RWPE2 (cell line): ENCODE data around the gene ZNF431.

ENCODE experiments used
- ATAC-seq: fragments of 200-7000 bp; cut with Tn5 transposase; 3 replicates; pipeline ENCODE4 v1.9.1; 2021; ENCODE audit warnings: low read depth
- DNase-seq: peaks from one replicate; pipeline ENCODE4 v3.0.0-alpha.2; 2020; ENCODE audit warnings: low spot score
- H3K27ac ChIP-seq: fragments of 450-650 bp; 2 replicates; pipeline ENCODE4 v1.5.1; 2017; ENCODE audit warnings: mild to moderate bottlenecking; ENCODE audit not compliant: poor library complexity, severe bottlenecking
- H3K27me3 ChIP-seq: fragments of 250-450 bp; sonication (Bioruptor Pico); 2 replicates; pipeline ENCODE4 v1.5.1; 2021; ENCODE audit warnings: mild to moderate bottlenecking, moderate library complexity; ENCODE audit not compliant: insufficient read depth, poor library complexity, severe bottlenecking
- H3K36me3 ChIP-seq: fragments of 250-450 bp; sonication (Bioruptor Pico); 2 replicates; pipeline ENCODE4 v1.5.1; 2020; ENCODE audit warnings: low read depth, mild to moderate bottlenecking, moderate library complexity
- H3K4me1 ChIP-seq: fragments of 250-450 bp; sonication (Bioruptor Pico); 2 replicates; pipeline ENCODE4 v1.5.1; 2021; ENCODE audit warnings: mild to moderate bottlenecking, moderate library complexity; ENCODE audit not compliant: insufficient read depth, poor library complexity, severe bottlenecking
- H3K4me3 ChIP-seq: fragments of 250-450 bp; sonication (Bioruptor Pico); 2 replicates; pipeline ENCODE4 v1.5.1; 2021; ENCODE audit warnings: mild to moderate bottlenecking, moderate library complexity; ENCODE audit not compliant: severe bottlenecking
- H3K9me3 ChIP-seq: fragments of 250-450 bp; sonication (Bioruptor Pico); 2 replicates; pipeline ENCODE4 v1.5.1; 2021; ENCODE audit warnings: mild to moderate bottlenecking, moderate library complexity; ENCODE audit not compliant: severe bottlenecking
- TF ChIP-seq, protein P1 (sequence below): fragments of 450-650 bp; IDR thresholded peaks from one replicate; pipeline ENCODE4 v1.5.1; 2017; ENCODE audit warnings: mild to moderate bottlenecking, moderate library complexity; ENCODE audit not compliant: poor library complexity, severe bottlenecking

ZNF431 gene

DNA sequence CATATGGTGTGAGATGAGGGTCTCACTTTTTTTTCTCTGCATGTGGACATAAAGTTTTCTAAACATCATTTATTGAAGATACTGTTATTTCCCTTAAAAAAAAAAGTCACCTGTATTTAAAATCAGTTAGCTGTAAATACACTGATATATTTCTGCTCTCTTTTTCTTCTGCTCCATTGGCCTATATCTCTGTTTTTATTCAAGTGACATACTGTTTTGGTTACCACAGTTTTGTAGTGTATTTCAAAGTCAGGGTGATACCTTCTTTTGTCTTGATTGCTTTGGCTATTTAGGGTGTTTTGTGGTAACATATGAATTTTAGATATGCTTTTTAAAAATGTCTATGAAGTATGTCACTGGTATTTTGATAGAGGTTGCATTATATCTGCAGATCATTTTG lies 15.8 kb upstream of the ZNF431 start:
- TF ChIP-seq, protein P1, sequence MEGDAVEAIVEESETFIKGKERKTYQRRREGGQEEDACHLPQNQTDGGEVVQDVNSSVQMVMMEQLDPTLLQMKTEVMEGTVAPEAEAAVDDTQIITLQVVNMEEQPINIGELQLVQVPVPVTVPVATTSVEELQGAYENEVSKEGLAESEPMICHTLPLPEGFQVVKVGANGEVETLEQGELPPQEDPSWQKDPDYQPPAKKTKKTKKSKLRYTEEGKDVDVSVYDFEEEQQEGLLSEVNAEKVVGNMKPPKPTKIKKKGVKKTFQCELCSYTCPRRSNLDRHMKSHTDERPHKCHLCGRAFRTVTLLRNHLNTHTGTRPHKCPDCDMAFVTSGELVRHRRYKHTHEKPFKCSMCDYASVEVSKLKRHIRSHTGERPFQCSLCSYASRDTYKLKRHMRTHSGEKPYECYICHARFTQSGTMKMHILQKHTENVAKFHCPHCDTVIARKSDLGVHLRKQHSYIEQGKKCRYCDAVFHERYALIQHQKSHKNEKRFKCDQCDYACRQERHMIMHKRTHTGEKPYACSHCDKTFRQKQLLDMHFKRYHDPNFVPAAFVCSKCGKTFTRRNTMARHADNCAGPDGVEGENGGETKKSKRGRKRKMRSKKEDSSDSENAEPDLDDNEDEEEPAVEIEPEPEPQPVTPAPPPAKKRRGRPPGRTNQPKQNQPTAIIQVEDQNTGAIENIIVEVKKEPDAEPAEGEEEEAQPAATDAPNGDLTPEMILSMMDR = no peak
- peaks cover 7% of the 10 kb centered on the region; the same call in 1 of the 2 replicates for H3K36me3 ChIP-seq
- H3K4me1 ChIP-seq = no peaks in the 10 kb centered on the region
- no peak overlapping the region for H3K27ac ChIP-seq
- H3K27me3 ChIP-seq = no peaks in the 10 kb centered on the region
- H3K4me3 ChIP-seq = no peak overlapping the region
- no peak for DNase-seq
- ATAC-seq = no peak
- no peaks in the 10 kb centered on the region for H3K9me3 ChIP-seq

DNA sequence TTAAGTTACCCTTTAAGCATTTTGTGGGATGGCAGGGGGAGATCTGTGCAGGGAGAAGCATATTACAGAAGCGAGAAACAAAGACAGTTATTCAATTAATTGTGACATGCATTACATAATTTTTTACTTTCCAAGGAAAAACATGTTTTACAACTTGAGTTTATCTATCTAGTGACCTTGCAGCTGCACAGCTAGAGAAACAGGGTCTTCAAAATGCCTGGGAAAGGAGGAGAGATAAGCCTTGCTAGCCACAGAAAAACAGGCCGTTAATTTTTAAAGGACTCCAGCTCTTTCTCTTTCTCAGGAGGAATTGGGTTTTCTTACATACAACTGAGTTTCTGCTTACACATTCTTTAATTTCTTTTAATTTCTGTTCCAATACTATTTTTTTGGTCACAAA lies 14.8 kb upstream of the ZNF431 start:
- ATAC-seq (no peak), DNase-seq (no peak)
- Histone ChIP-seq H3K4me3 (no peak overlapping the region), H3K9me3 (no peaks in the 10 kb centered on the region), H3K36me3 (0 out of 2 replicates have a peak, but pooled peaks cover 3% of the 10 kb centered on the region), H3K27ac (no peak overlapping the region), H3K4me1 (no peaks in the 10 kb centered on the region), H3K27me3 (no peaks in the 10 kb centered on the region)
- TF ChIP-seq, protein P1 = no peak

DNA sequence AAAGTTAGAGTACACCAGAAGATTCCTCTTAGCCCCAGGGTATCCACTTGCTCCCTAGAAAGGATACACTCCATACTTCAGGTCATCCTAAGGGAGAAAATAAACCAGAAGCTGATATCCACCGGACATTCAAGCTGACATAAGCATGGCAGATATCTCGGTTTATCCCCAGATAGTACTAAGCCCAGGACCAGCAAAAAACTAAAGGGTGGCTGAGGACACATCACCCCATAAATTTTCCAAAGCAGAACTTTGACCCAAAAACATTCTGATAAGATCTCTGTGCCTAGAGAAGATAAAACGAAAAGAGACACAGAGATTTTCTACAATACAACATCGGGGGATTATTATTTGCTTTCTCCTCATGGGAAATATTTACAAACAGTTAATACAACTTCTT lies 13.9 kb upstream of the ZNF431 start:
- no peak overlapping the region for H3K27ac ChIP-seq

DNA sequence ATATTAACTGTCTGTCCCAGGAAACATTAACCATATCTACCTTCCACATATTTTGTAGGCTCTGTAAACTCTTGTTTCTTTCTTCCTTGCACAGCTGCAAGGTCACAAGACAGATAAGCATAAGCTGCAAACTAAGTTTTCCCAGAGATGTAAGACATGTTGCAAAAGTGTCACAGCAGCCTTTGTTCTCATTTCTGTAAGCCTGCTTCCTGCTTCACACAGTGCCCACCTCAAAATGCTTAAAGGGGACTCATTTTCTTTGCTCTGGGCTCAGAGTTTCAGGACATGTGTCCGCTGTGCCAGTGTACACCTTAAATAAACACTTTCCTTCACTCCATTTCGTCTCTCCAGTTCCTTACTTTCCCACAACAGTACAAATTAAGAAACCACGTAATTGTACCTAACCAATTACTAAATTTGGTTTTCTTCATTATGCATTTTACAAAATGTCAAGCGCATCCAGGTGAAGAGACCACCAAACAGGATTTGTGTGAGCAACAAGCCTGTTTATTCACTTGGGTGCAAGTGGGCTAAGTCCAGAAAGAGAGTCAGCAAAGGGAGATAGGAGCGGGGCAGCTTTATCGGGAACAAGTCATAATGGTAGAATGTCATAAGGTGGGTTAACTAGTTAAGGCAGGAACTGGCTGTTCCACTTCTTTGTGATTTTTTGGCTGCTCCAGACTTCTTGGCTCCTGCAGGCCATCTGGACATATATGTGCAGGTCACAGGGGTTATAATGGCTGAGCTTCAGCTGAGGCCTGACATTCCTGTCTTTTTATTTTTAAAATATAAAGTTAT lies 12.7 kb upstream of the ZNF431 start:
- TF ChIP-seq, protein P1 = no peak
- Histone ChIP-seq H3K9me3 (no peaks in the 10 kb centered on the region), H3K27me3 (no peaks in the 10 kb centered on the region), H3K4me1 (no peaks in the 10 kb centered on the region), H3K4me3 (no peak overlapping the region), H3K27ac (no peak overlapping the region), H3K36me3 (0 out of 2 replicates have a peak, but pooled peaks cover 3% of the 10 kb centered on the region)
- ATAC-seq (no peak), DNase-seq (no peak)

More for the DNA sequence above, 13.9 kb upstream of the ZNF431 start:
- DNase-seq (no peak), ATAC-seq (no peak)
- 0 out of 2 replicates have a peak, but pooled peaks cover 3% of the 10 kb centered on the region for H3K36me3 ChIP-seq
- H3K9me3 ChIP-seq = no peaks in the 10 kb centered on the region
- TF ChIP-seq, protein P1 = no peak
- H3K27me3 ChIP-seq = no peaks in the 10 kb centered on the region
- H3K4me1 ChIP-seq = no peaks in the 10 kb centered on the region
- no peak overlapping the region for H3K4me3 ChIP-seq

DNA sequence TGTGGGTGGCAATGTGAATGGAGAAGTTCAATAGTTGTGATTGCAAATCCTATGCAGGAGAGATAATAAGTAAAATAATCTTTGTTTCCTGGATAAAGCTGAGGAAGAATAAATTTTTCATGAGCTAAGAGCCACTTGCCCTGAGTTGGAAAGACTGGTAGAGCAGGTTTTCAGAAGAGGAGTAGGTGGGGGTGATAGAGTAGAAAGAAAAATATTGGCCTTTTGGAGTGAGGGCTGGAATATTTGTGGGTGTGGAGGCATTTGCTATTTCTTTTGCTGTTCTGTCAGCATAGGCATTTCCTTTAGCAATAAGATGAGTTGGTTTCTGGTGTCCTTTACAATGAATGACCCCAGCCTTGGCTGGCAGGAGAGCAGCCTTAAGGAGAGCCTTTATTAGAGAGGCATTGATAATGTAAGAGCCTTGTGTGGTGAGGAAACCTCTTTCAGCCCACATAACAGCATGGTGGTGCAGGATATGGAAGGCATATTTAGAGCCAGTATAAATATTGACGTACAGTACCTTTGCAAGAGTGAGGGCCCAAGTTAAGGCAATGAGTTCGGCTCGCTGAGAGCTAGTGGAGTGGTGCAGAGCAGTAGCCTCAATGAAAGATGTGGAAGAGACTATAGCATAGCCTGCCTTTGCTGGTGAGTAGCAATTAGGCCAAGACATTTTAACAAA lies 11.6 kb upstream of the ZNF431 start:
- no peak overlapping the region for H3K27ac ChIP-seq
- H3K4me3 ChIP-seq = no peak overlapping the region
- no peaks in the 10 kb centered on the region for H3K9me3 ChIP-seq
- H3K4me1 ChIP-seq = no peaks in the 10 kb centered on the region
- 0 out of 2 replicates have a peak, but pooled peaks cover 3% of the 10 kb centered on the region for H3K36me3 ChIP-seq
- TF ChIP-seq, protein P1 = no peak
- ATAC-seq = no peak; the same call in 2 of the 3 replicates
- no peaks in the 10 kb centered on the region for H3K27me3 ChIP-seq
- DNase-seq = no peak
